ENCODE data around the gene POR. TPM values are rescaled to one million over a fixed set of nuclear protein-coding genes. Genes with fewer than 3 reads are reported as not detected.

Gene POR
- total RNA-seq, 2 experiments from 2014 or later: 52.0 to 57.6 TPM

DNA sequence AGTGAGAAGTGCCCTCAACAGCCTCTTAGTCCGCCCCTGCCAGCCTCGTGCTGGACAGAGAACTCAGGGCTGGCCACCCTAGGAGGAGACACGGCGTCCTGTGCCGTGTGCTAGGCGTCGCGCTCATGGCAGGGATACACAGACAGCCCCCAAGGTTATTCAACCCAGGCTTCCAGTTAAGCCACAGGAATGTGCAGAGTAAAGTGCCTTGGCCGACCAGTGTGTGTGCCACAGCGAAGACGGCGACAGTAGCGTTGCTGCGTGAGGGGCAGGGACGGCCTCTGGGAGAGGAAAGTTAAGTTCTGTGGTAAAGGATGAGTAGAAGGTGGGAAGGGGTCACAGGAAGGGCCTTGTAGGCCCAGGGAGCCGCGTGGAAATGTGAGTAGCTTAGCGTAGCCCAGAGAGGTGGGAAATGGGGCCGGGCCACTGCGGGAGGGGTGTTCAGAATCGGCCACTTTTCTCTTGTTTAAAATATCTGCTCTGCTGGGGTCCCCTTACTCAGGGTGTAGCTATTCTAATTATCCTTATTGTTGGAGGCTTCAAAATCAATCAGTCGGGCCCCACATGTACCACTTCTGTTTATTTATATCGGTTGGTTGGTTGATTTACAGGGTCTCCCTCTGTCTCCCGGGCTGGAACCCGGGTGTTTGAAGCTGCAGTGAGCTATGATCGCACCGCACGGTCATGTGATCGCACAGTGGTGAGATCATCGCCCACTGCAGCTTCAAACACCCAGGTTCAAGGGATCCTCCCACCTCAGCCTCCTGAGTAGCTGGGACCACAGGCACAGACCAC is 54.9 kb downstream of the POR start:
- H3K36me3 Mint-ChIP-seq: peaks cover 4% of the 10 kb centered on the region
- no peaks in the 10 kb centered on the region for H3K9me3 Mint-ChIP-seq (ENCODE audit: low read depth)
- no peaks in the 10 kb centered on the region for H3K27me3 Mint-ChIP-seq
- ATAC-seq (no peak), DNase-seq (no peak)
- no peak overlapping the region for H3K4me3 Mint-ChIP-seq
- no peak overlapping the region for H3K27ac Mint-ChIP-seq
- CTCF ChIA-PET: interaction anchor here (0.9 kb wide), 1 partner anchor 50 kb away, joined by 3 read pairs; no protein-coding TSS in a partner anchor
- H3K4me1 Mint-ChIP-seq: no peaks in the 10 kb centered on the region

DNA sequence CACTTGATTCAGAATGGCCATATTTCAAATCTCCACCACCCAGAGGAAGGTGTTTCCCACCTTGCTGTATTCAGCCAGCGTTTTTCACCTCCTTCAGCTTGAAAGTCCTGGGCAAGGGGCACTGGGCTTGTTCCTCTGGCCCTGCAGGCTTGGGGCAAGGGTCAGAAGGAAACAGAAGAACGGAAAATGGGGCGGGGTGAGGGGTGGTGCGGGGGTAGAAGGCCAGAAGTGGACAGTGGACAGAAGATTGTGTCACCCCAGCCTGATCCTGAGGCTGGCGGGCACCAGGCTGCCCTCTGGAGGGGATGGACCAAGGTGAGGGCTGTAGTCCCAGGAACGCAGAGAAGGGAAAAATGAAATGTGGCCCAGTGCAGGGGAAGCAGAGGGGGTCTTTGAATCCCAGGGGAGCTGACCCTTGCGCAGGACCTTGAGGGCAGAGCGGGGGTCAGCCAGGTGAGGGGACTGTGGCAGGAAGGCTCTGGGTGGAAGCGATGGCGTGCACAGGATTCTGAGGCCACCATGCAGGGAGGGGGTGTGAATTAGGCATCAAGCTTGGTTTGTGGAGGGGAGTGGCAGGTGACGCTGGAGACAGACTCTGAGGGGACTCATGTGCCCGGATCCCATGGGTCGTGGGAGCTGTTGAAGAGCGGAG is 56.5 kb downstream of the POR start:
- Mint-ChIP-seq H3K4me3 (no peak overlapping the region), H3K36me3 (peaks cover 4% of the 10 kb centered on the region), H3K27me3 (no peaks in the 10 kb centered on the region), H3K4me1 (no peaks in the 10 kb centered on the region), H3K9me3 (ENCODE audit: low read depth) (no peaks in the 10 kb centered on the region), H3K27ac (no peak overlapping the region)
- ATAC-seq (no peak), DNase-seq (no peak)
- CTCF ChIA-PET: interaction anchor here (1.0 kb wide), 1 partner anchor 23 kb away, joined by 3 read pairs; the partner anchor contains the start of gene TMEM120A

DNA sequence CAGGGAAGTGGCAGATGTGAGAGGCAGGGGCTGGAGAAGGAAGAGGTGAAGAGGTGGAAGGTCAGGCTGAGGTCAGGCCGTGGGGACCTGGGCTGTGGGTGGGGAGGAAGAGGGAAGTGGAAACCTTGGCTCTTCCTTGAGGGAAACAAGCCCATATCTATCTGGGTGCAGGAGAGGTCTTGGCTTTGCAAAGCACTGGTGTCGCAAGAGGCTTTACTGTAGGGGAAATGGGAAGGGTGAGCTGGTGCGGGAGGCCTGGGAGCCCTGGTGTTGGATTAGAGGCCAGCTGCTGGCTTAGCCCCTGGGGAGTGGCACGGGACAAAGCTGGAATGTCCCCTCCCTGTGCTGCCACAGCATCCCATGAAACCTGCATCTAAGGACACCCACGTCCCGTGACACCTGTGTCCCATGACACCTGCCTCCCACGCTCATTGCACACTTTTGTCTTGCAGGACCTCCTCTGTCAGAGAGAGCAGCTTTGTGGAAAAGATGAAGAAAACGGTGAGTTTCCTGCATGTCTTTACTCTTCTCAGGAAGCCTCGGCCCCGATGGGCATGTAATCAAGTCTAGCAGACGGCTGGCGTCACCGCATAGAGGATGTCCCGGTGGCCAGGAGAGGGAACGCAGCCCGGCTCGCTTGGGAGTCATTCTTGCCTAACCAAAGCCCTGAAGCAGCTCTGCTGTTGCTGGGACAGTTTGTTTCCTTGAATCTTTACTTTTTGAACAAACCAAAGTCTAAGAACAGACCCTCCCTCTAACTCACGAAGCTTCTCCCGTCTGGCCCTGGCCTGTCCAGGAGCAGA is 57.2 kb downstream of the POR start:
- ATAC-seq (no peak), DNase-seq (no peak)
- Mint-ChIP-seq H3K36me3 (peaks cover 4% of the 10 kb centered on the region), H3K9me3 (ENCODE audit: low read depth) (no peaks in the 10 kb centered on the region), H3K4me1 (no peaks in the 10 kb centered on the region), H3K27me3 (no peaks in the 10 kb centered on the region), H3K27ac (no peak overlapping the region), H3K4me3 (no peak overlapping the region)
- CTCF ChIA-PET: interaction anchor here (1.0 kb wide), 1 partner anchor 22 kb away, joined by 3 read pairs; the partner anchor contains the start of gene TMEM120A

- Mint-ChIP-seq H3K27ac (no peak overlapping the region), H3K27me3 (no peaks in the 10 kb centered on the region), H3K9me3 (ENCODE audit: low read depth) (no peaks in the 10 kb centered on the region), H3K36me3 (peaks cover 4% of the 10 kb centered on the region), H3K4me3 (no peak overlapping the region), H3K4me1 (no peaks in the 10 kb centered on the region)
- DNase-seq (no peak), ATAC-seq (no peak)
- CTCF ChIA-PET: no interaction called here
Measured at GRCh38 chr7:75977743-75978142, 62.8 kb downstream of the POR start.

DNA sequence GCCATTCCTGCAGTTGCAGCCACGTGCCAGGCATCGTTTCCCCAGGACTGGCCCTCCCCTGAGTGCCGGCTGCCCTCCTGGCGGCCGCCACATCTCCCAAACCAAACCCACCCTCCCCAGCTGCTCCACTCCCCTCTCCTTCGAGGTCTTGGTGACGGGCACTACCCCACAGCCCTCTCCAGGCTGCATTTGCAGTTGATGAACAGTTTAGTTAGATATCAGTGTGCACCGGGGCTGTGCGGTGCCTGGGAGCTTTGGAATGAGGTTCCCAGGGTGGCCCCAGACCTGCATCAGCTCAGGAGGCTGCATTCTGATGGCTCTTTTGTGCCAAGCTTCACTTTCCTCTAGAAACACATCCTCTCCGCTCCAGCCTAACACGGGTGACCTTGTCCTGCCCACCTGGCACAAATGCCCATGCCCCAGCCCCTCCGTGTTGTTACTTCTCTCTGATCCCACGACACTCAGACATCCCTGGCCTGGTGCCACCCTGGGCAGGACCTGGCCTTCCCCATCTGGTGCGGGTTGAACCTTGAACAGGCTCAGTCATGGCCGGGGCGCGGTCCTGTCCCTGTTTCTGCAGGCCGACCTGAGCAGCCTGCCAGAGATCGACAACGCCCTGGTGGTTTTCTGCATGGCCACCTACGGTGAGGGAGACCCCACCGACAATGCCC is 64.9 kb downstream of the POR start:
- no peaks in the 10 kb centered on the region for H3K9me3 Mint-ChIP-seq (ENCODE audit: low read depth)
- H3K36me3 Mint-ChIP-seq: no peaks in the 10 kb centered on the region
- ATAC-seq: no peak
- no peaks in the 10 kb centered on the region for H3K4me1 Mint-ChIP-seq
- DNase-seq: no peak
- H3K4me3 Mint-ChIP-seq: no peak overlapping the region
- H3K27ac Mint-ChIP-seq: no peak overlapping the region
- CTCF ChIA-PET: no interaction called here
- no peaks in the 10 kb centered on the region for H3K27me3 Mint-ChIP-seq

- Mint-ChIP-seq H3K9me3 (ENCODE audit: low read depth) (no peaks in the 10 kb centered on the region), H3K36me3 (no peaks in the 10 kb centered on the region), H3K27ac (no peak overlapping the region), H3K4me1 (no peaks in the 10 kb centered on the region), H3K27me3 (no peaks in the 10 kb centered on the region), H3K4me3 (no peak overlapping the region)
- DNase-seq: no peak
- ATAC-seq: no peak
- CTCF ChIA-PET: no interaction called here
Measured at GRCh38 chr7:75980430-75981202, 65.7 kb downstream of the POR start.

DNA sequence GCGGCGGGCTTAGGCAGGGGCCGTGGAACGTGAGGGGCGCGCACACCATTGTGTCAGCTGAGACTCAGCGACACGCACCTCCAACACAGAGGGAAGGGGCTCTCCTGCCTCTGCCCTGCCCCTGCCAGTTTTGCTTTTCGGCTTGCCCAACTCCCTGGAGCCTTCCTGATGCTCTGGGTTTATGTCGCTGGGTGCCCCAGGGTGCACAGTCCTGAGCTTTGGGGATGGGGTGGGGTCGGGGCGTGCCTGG is 66.2 kb downstream of the POR start:
- CTCF ChIA-PET: no interaction called here
- no peaks in the 10 kb centered on the region for H3K27me3 Mint-ChIP-seq

GRCh38 chr7:75981453-75982305 is 66.7 kb downstream of the POR start:
- DNase-seq (no peak), ATAC-seq (no peak)
- Mint-ChIP-seq H3K4me1 (no peaks in the 10 kb centered on the region), H3K4me3 (no peak overlapping the region), H3K27me3 (no peaks in the 10 kb centered on the region), H3K36me3 (peaks cover under 1% of the 10 kb centered on the region), H3K9me3 (ENCODE audit: low read depth) (no peaks in the 10 kb centered on the region), H3K27ac (no peak overlapping the region)
- CTCF ChIA-PET: no interaction called here

More for the DNA sequence above, 66.2 kb downstream of the POR start:
- Mint-ChIP-seq H3K36me3 (no peaks in the 10 kb centered on the region), H3K9me3 (ENCODE audit: low read depth) (no peaks in the 10 kb centered on the region), H3K4me3 (no peak overlapping the region), H3K27ac (no peak overlapping the region), H3K4me1 (no peaks in the 10 kb centered on the region)
- ATAC-seq (no peak), DNase-seq (no peak)

DNA sequence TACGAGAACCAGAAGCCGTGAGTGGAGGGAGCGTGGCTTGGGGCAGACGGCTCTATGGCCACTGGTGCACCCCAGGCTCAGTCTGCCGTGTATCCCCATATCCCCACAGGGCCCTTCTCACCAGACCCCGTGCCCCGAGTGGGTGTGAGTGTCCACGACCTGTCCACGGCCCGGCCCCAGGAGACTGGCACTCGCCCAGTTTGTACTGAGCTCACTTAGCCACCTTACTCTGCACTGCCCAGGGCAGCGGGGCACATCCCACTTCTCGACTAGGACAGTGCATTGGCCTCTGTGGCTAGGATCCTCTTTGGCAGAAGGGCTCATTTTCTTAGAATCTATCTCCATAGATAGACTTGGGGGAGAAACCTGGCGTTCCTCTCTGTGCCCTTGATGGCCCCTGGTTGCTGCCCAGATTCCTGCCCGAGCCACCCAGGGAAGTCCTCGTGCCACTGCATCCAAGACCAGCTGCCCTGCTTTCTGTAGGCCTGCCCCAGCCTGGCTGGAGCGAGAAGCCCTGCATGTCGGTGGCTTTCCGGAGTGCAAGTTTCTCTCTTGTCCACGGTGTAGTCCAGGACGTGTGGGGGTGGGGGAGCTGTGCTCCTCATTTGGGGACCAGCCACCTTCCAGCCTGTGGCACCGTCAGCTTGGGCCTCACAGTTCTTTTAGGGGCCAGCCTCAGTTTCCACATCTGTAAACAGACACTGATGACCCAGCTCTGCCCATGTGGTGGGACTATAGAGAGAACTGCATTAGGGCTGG is 67.5 kb downstream of the POR start:
- ATAC-seq: no peak

GRCh38 chr7:75983471-75984129 is 68.6 kb downstream of the POR start:
- Mint-ChIP-seq H3K4me3 (no peak overlapping the region), H3K4me1 (no peaks in the 10 kb centered on the region), H3K27me3 (no peaks in the 10 kb centered on the region), H3K27ac (no peak overlapping the region), H3K36me3 (peaks cover 2% of the 10 kb centered on the region), H3K9me3 (ENCODE audit: low read depth) (no peaks in the 10 kb centered on the region)
- no peak for DNase-seq
- CTCF ChIA-PET: no interaction called here
- ATAC-seq: no peak

More for the DNA sequence above, 67.5 kb downstream of the POR start:
- H3K27ac Mint-ChIP-seq: no peak overlapping the region
- no peaks in the 10 kb centered on the region for H3K4me1 Mint-ChIP-seq
- H3K9me3 Mint-ChIP-seq (ENCODE audit: low read depth): no peaks in the 10 kb centered on the region
- no peaks in the 10 kb centered on the region for H3K27me3 Mint-ChIP-seq
- CTCF ChIA-PET: no interaction called here
- no peak for DNase-seq
- H3K36me3 Mint-ChIP-seq: peaks cover 2% of the 10 kb centered on the region
- no peak overlapping the region for H3K4me3 Mint-ChIP-seq

- Mint-ChIP-seq H3K4me1 (no peaks in the 10 kb centered on the region), H3K4me3 (no peak overlapping the region), H3K27ac (no peak overlapping the region), H3K36me3 (peaks cover 2% of the 10 kb centered on the region), H3K9me3 (ENCODE audit: low read depth) (no peaks in the 10 kb centered on the region), H3K27me3 (no peaks in the 10 kb centered on the region)
- ATAC-seq: no peak
- CTCF ChIA-PET: no interaction called here
- DNase-seq: no peak
Measured at GRCh38 chr7:75984130-75985008, 69.4 kb downstream of the POR start.

Data from activated CD8-positive, alpha-beta memory T cell treated with anti-CD3 and anti-CD28 coated beads, Interleukin-2, amount 10 ng/mL, durations not matched to agents 7 days and 5 days (primary cell).